Right forelimb (tissue), 1 donor: ENCODE data around the gene HHLA2.
A peak's percentile ranks its signal among the peaks of the same experiment; 100 is the strongest.

ENCODE experiments used
- DNase-seq: peaks from one replicate; pipeline ENCODE4 v3.0.0-alpha.2; 2018

Gene HHLA2

GRCh38 chr3:108394563-108394962 lies 98.2 kb downstream of the HHLA2 start:
- DNase-seq: no peak

GRCh38 chr3:108396336-108396735 lies 100.0 kb downstream of the HHLA2 start:
- no peak for DNase-seq

- no peak for DNase-seq
These were observed 102.2 kb downstream of the HHLA2 start for GRCh38 chr3:108398510-108398909.

- no peak for DNase-seq
These were observed 105.5 kb downstream of the HHLA2 start for GRCh38 chr3:108401836-108402235.

- DNase-seq: no peak
These were observed 106.8 kb downstream of the HHLA2 start for GRCh38 chr3:108403198-108403597.

- no peak for DNase-seq
These were observed 107.5 kb downstream of the HHLA2 start for GRCh38 chr3:108403686-108404345.

- DNase-seq: no peak
These were observed 108.0 kb downstream of the HHLA2 start for GRCh38 chr3:108404368-108404767.

GRCh38 chr3:108406063-108406660 lies 109.8 kb downstream of the HHLA2 start:
- no peak for DNase-seq

GRCh38 chr3:108406661-108407206 lies 110.4 kb downstream of the HHLA2 start:
- DNase-seq: no peak

GRCh38 chr3:108407886-108408285 lies 111.5 kb downstream of the HHLA2 start:
- DNase-seq: no peak

- no peak for DNase-seq
These were observed 112.8 kb downstream of the HHLA2 start for GRCh38 chr3:108408883-108409799.

- DNase-seq: no peak
These were observed 113.4 kb downstream of the HHLA2 start for GRCh38 chr3:108409800-108410178.

- no peak for DNase-seq
These were observed 114.2 kb downstream of the HHLA2 start for GRCh38 chr3:108410531-108410984.

GRCh38 chr3:108412121-108412750 lies 115.9 kb downstream of the HHLA2 start:
- DNase-seq: no peak

GRCh38 chr3:108414007-108414406 lies 117.7 kb downstream of the HHLA2 start:
- no peak for DNase-seq

GRCh38 chr3:108415661-108416060 lies 119.3 kb downstream of the HHLA2 start:
- peak; percentile 48 for DNase-seq

GRCh38 chr3:108416111-108416869 lies 119.9 kb downstream of the HHLA2 start:
- DNase-seq: no peak

- no peak for DNase-seq
These were observed 124.6 kb downstream of the HHLA2 start for GRCh38 chr3:108420926-108421325.
